ENCODE results near the gene CDC42BPB.

- TF ChIP-seq CTCF (conservative IDR thresholded peaks at IDR 0.05 in 1 of 2, IDR thresholded peaks at IDR 0.05 in 1 of 2; ENCODE audit: low read depth in 1 of 2, low read length in 2 of 2) (no peak), EZH2 (IDR thresholded peaks at IDR 0.05; ENCODE audit: low read length, missing control alignments) (no peak)
These were observed 109.8 kb downstream of the CDC42BPB start for GRCh38 chr14:102947321-102948103.

Data from fibroblast of lung (primary cell).